Left ventricle myocardium inferior (tissue), 1 donor: ENCODE data around the gene FOXK2. TPM values are rescaled to one million over a fixed set of nuclear protein-coding genes. Genes with fewer than 3 reads are reported as not detected.

Experiments
- DNase-seq: peaks from one replicate; pipeline ENCODE4 v3.0.0-alpha.2; 2020
- H3K27ac ChIP-seq: fragments of 200-600 bp; replicated peaks from 2 replicates; pipeline ENCODE4 v1.8.0; 2021
- H3K27me3 ChIP-seq: fragments of 200-600 bp; 2 replicates; pipeline ENCODE4 v1.8.0; 2021; ENCODE audit warnings: low read depth
- H3K36me3 ChIP-seq: fragments of 200-600 bp; 2 replicates; pipeline ENCODE4 v1.8.0; 2021
- H3K4me1 ChIP-seq: fragments of 200-600 bp; 2 replicates; pipeline ENCODE4 v1.8.0; 2021
- H3K4me3 ChIP-seq: fragments of 200-600 bp; 2 replicates; pipeline ENCODE4 v1.8.0; 2021; ENCODE audit warnings: mild to moderate bottlenecking, moderate library complexity
- H3K9me3 ChIP-seq: fragments of 200-600 bp; replicated peaks from 2 replicates; pipeline ENCODE4 v1.8.0; 2021
- CTCF ChIP-seq: fragments of 200-600 bp; IDR thresholded peaks from 2 replicates; pipeline ENCODE4 v1.8.0; 2021; ENCODE audit warnings: antibody characterized with exemption, mild to moderate bottlenecking, borderline replicate concordance
- intact Hi-C: fragments of 100-400 bp; cut with micrococcal nuclease; formaldehyde crosslinking; loops from one replicate; pipeline ENCODE4 v1.11.0; 2022
- total RNA-seq: library from RNA; stranded (reverse); fragmentation: NEBNext Ultra II Directional; extraction: Animal tissue kit (Norgen Biotek cat#: 25700); gene quantifications from one replicate; pipeline ENCODE4 v1.2.1, GENCODE V29; 2021
- donor health status: DM: no; HTN: yes; CAD: no; lungs with severe emphysema.

The FOXK2 gene
- total RNA-seq, 1 donor from 2014 or later, result 41.6 TPM

GRCh38 chr17:82596296-82596695, 76.8 kb downstream of the FOXK2 start:
- Histone ChIP-seq H3K4me1 (peaks cover 62% of the 10 kb centered on the region), H3K9me3 (no peaks in the 10 kb centered on the region), H3K27ac (no peak overlapping the region), H3K4me3 (no peak overlapping the region), H3K27me3 (no peaks in the 10 kb centered on the region), H3K36me3 (peaks cover 39% of the 10 kb centered on the region)
- DNase-seq, result no peak
- no peak for TF ChIP-seq CTCF
- intact Hi-C loops, result no loop called here

GRCh38 chr17:82596837-82597672, 77.5 kb downstream of the FOXK2 start:
- Histone ChIP-seq H3K4me1 (peaks cover 55% of the 10 kb centered on the region), H3K4me3 (no peak overlapping the region), H3K36me3 (peaks cover 46% of the 10 kb centered on the region), H3K27ac (no peak overlapping the region), H3K27me3 (no peaks in the 10 kb centered on the region), H3K9me3 (no peaks in the 10 kb centered on the region)
- no peak for TF ChIP-seq CTCF
- no peak for DNase-seq
- intact Hi-C loops, result no loop called here

GRCh38 chr17:82598256-82599119, 79.0 kb downstream of the FOXK2 start:
- Histone ChIP-seq H3K4me1 (peaks cover 54% of the 10 kb centered on the region), H3K9me3 (no peaks in the 10 kb centered on the region), H3K27ac (no peak overlapping the region), H3K4me3 (no peak overlapping the region), H3K27me3 (no peaks in the 10 kb centered on the region), H3K36me3 (peaks cover 61% of the 10 kb centered on the region)
- TF ChIP-seq CTCF, result no peak
- DNase-seq, result no peak
- intact Hi-C loops, result no loop called here

- Histone ChIP-seq H3K4me1 (peaks cover 56% of the 10 kb centered on the region), H3K27ac (peak overlapping the region; percentile 42), H3K27me3 (no peaks in the 10 kb centered on the region), H3K36me3 (peaks cover 66% of the 10 kb centered on the region), H3K4me3 (no peak overlapping the region), H3K9me3 (no peaks in the 10 kb centered on the region)
- no peak for DNase-seq
- no peak for TF ChIP-seq CTCF
- intact Hi-C loops, result no loop called here
Measured at GRCh38 chr17:82599674-82600661, 80.4 kb downstream of the FOXK2 start.
